ENCODE data around the gene FAM120B. TPM values are rescaled to one million over a fixed set of nuclear protein-coding genes. Genes with fewer than 3 reads are reported as not detected.

The FAM120B gene
- total RNA-seq, 1 experiment from 2014 or later: 16.7 TPM

DNA sequence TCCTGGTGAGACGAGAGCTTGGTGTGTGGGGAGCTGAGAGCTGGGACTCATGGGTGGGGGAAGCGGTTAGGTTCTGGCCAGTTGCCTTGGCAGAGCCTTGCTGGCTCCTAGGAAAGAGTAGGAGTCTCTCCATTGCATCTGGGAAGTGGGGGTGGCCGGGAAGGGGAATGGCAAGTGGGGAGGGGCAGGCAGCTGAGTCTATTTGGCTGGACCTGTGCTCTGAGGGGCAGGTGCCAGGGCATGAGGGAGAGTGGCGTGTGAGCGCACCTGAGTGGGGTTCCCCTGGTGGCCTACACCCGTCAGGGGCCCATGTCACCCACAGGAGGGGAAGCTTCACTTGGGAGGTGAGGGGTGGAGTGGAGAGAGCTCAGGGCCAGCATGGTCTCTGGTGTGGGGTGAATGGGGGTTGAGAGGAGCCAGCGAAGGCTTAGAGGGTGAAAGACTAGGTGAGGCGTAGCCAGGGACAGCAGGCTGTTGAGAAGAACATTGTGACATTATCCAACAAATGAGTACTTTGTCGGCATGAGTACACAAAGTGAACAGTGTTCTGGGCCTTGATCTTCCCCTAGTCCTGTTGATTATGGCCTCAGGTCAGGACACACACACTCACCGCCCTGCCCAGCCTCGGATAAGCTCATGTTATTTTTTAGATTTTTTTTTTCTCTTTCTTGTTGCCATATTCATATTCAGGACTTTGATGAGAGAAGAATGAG, 59.8 kb downstream of the FAM120B start:
- no CpG with 5 or more reads among the region's 11 CpGs for WGBS (ENCODE audit: extremely low coverage, insufficient read length, low lambda C conversion rate)
- TF ChIP-seq, protein P1, sequence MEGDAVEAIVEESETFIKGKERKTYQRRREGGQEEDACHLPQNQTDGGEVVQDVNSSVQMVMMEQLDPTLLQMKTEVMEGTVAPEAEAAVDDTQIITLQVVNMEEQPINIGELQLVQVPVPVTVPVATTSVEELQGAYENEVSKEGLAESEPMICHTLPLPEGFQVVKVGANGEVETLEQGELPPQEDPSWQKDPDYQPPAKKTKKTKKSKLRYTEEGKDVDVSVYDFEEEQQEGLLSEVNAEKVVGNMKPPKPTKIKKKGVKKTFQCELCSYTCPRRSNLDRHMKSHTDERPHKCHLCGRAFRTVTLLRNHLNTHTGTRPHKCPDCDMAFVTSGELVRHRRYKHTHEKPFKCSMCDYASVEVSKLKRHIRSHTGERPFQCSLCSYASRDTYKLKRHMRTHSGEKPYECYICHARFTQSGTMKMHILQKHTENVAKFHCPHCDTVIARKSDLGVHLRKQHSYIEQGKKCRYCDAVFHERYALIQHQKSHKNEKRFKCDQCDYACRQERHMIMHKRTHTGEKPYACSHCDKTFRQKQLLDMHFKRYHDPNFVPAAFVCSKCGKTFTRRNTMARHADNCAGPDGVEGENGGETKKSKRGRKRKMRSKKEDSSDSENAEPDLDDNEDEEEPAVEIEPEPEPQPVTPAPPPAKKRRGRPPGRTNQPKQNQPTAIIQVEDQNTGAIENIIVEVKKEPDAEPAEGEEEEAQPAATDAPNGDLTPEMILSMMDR (conservative IDR thresholded peaks at IDR 0.05): no peak
- H3K4me3 Mint-ChIP-seq: no peak overlapping the region
- H4K91ac ChIP-seq (ENCODE audit: insufficient read length, low read depth, low read length): no peak overlapping the region
- no peak overlapping the region for H4K8ac ChIP-seq (replicated peaks; ENCODE audit: insufficient read length, low read depth, low read length)
- H2BK120ac ChIP-seq (ENCODE audit: low read depth, low read length, poor library complexity, severe bottlenecking): no peak overlapping the region
- H2BK15ac ChIP-seq (ENCODE audit: low read depth, low read length): no peak overlapping the region
- H3K79me1 ChIP-seq (ENCODE audit: insufficient read depth, low read depth, low read length, poor library complexity, severe bottlenecking): no peaks in the 10 kb centered on the region
- no peak overlapping the region for H3K27ac ChIP-seq (ENCODE audit: insufficient read length, low read depth, low read length)
- H2BK12ac ChIP-seq (ENCODE audit: insufficient read length, low read depth, low read length): no peak overlapping the region
- H3K36me3 Mint-ChIP-seq (ENCODE audit: insufficient read depth in 1 of 3, low read depth in 3 of 3): peaks cover 0 to 4% (median 2%) of the 10 kb centered on the region in 3 experiments; a peak in 2 of 7 replicates
- H3K14ac ChIP-seq (ENCODE audit: insufficient read depth, low read length): no peak overlapping the region
- no peak overlapping the region for H2AK5ac ChIP-seq (ENCODE audit: insufficient read length, low read length)
- H4K20me1 ChIP-seq (ENCODE audit: control insufficient read depth, insufficient read depth, insufficient read length): no peaks in the 10 kb centered on the region
- no peak for DNase-seq
- H3K27me3 Mint-ChIP-seq (ENCODE audit: low read depth): no peaks in the 10 kb centered on the region
- no peak overlapping the region for H3K4me2 ChIP-seq (ENCODE audit: insufficient read depth, insufficient read length, low read length)
- H3K23me2 ChIP-seq (ENCODE audit: insufficient read length, low read depth, low read length, poor library complexity, severe bottlenecking): no peaks in the 10 kb centered on the region
- H2AFZ ChIP-seq (ENCODE audit: low read length): no peak overlapping the region
- H3K4me1 ChIP-seq (ENCODE audit: insufficient read depth, low read length): no peaks in the 10 kb centered on the region
- no peaks in the 10 kb centered on the region for H3K9me3 Mint-ChIP-seq
- H3K56ac ChIP-seq (ENCODE audit: insufficient read length, low read depth, low read length): no peak overlapping the region
- no peaks in the 10 kb centered on the region for H3K27me3 ChIP-seq (ENCODE audit: insufficient read depth, low read length)
- H3T11ph ChIP-seq (ENCODE audit: low read length): no peak overlapping the region
- peaks cover 2 to 14% of the 10 kb centered on the region in 2 experiments for H3K4me1 Mint-ChIP-seq
- H2BK20ac ChIP-seq (ENCODE audit: low read depth, low read length, poor library complexity, severe bottlenecking): no peak overlapping the region
- H3K9ac ChIP-seq (ENCODE audit: extremely low read depth, insufficient read length, low read length): no peak overlapping the region
- H3K23ac ChIP-seq (ENCODE audit: insufficient read length, low read depth, low read length): no peak overlapping the region
- no peaks in the 10 kb centered on the region for H3K9me3 ChIP-seq (ENCODE audit: control insufficient read depth, low read depth, low read length)
- H3K27ac Mint-ChIP-seq: peak overlapping the region in 2 of 3 experiments; percentile 74 to 76; a peak in 4 of 7 replicates
- no peak overlapping the region for H3K18ac ChIP-seq (ENCODE audit: insufficient read length, low read depth, low read length)
- H2BK5ac ChIP-seq (ENCODE audit: insufficient read length, low read length): no peak overlapping the region
- no peak overlapping the region for H3K4ac ChIP-seq (ENCODE audit: low read depth, low read length)
- H4K5ac ChIP-seq (ENCODE audit: insufficient read length, low read depth, low read length): no peak overlapping the region
- H3K79me2 ChIP-seq (ENCODE audit: insufficient read depth, low read length): no peaks in the 10 kb centered on the region

Measured in H9 (cell line).